ENCODE measurements around the gene INMT. TPM values are rescaled to one million over a fixed set of nuclear protein-coding genes. Genes with fewer than 3 reads are reported as not detected.

Gene INMT
- total RNA-seq, 1 experiment from 2014 or later, result not detected

GRCh38 chr7:30805931-30806330 is 54.0 kb downstream of the INMT start:
- no peak for DNase-seq (ENCODE audit: extremely low read depth, low read depth)

Other genes starting within 250 kb of the INMT start
- 93.6 and 98.2 TPM in 2 replicates for gene GGCT, start 247.3 kb upstream of the INMT start, total RNA-seq (2014; rRNA removed; shearing (Covaris generic))
- gene GARS1, start 157.3 kb upstream of the INMT start, total RNA-seq (2014; rRNA removed; shearing (Covaris generic)), result 477 and 493 TPM in 2 replicates
- not detected in 2 replicates for gene CRHR2, start 69.7 kb upstream of the INMT start, total RNA-seq (2014; rRNA removed; shearing (Covaris generic))
- 3.6 and 4.0 TPM in 2 replicates for gene MINDY4, start 19.3 kb downstream of the INMT start, total RNA-seq (2014; rRNA removed; shearing (Covaris generic))
- gene AQP1, start 159.7 kb downstream of the INMT start, total RNA-seq (2014; rRNA removed; shearing (Covaris generic)), result 0.15 and 0.26 TPM in 2 replicates
- not detected in 2 replicates for gene GHRHR, start 211.8 kb downstream of the INMT start, total RNA-seq (2014; rRNA removed; shearing (Covaris generic))